Activated T-cell treated with anti-CD3 and anti-CD28 coated beads, Interleukin-2, amount 50 U/mL, for 48 hours (primary cell): ENCODE measurements around the gene STRIT1.
"Not testable (repeated sequence)": the region's sequence is repeated elsewhere in the genome, so short reads cannot be mapped to it uniquely, and the experiment has no call there.

Source experiments
- DNase-seq, 2 experiments: peaks; one replicate each; pipeline ENCODE4 v3.0.0-alpha.2; 2020

The STRIT1 gene

DNA sequence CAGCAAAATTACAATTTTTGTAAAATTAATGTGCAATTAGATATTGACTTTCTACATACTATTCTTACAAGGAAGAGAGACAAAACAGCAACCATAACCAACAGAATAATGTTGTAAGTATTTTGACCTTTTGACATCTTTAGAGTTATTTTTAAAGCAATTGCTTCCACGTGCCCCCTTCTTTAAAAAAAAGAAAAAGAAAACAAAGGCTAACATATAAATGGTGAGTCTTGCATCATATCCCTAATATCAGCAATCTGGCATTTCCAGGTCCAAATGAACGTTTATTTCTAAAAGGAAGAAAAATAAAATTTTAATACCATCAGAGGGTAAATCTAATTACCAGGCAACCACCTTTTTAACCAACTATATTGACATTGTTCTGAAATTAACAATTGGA is 19.3 kb upstream of the STRIT1 start:
- DNase-seq: no peak

- no peak for DNase-seq
Measured at GRCh38 chr3:155309581-155309980, 16.1 kb upstream of the STRIT1 start.

- no peak for DNase-seq
Measured at GRCh38 chr3:155308831-155309230, 15.3 kb upstream of the STRIT1 start.

DNA sequence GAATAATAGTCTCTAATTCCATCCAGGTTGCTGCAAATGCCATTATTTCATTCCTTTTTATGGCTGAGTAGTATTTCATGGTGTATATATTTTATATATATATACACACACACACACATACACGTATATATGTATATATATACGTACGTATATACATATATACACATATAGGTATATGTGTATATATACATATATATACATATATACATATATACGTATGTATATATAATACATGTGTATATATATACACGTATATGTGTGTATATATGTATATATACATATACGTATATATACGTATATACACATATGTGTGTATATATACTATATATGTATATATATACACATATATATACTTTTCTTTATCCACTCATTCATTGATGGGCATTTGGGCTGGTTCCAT is 13.7 kb upstream of the STRIT1 start:
- no peak for DNase-seq

DNA sequence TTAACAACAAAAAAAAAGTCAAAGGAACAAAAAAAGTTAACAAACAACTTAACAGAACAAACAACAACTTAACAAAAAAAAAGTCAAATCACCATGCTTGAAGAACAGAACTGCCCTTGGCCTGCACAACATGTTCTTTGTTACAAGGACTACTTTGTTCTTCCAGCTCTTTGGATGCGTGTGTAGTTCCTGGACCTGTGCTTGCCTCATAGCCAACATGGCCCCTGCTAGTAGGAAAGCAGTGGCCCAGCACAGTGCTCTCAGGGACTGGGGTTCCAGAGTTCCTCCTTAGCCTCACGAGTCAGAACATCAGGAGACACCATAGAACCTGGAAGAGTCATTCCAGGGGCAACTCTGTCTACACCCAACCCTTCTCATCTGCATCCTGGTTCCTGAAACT is 10.9 kb upstream of the STRIT1 start:
- no peak for DNase-seq

- DNase-seq: no peak
Measured at GRCh38 chr3:155303540-155304097, 10.1 kb upstream of the STRIT1 start.

DNA sequence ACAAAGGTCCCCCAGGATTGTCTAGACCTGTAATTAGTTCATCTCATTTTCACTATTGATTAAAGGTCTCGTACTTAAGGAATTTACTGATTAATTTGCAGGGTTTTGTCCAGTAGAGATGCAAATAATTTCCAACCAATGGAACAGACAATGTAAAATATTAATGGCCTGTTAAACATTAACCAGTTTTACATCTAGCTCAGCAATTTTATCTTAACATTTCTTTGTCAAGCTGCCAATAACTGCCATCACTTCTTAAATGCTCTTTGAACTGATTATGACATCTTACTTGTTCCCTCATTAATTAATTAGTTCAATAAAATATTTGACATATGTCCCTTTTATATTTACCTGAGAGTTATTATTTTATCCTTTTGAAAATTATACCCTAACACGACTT is 9.4 kb upstream of the STRIT1 start:
- no peak for DNase-seq

DNA sequence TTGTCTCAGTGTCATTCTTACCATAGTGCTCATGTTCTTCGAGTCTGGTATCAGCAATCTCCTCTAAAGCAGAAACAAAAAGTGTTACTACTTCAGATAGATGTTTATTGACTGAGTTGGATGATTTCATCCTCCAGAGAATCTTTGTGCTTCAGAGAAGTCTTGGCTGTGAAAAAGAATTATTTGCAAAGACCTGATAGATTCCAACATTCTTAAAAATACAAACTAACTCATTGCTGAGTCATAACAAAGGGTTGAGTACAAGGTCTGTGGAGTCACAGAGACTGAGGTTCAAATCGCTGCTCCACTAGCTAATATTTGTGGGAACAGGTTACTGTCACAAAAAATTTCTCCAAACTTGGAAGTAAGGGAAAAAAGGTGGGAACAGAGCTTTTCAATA is 9.0 kb upstream of the STRIT1 start:
- no peak for DNase-seq

- DNase-seq: no peak
Measured at GRCh38 chr3:155297100-155297499, 3.6 kb upstream of the STRIT1 start.

DNA sequence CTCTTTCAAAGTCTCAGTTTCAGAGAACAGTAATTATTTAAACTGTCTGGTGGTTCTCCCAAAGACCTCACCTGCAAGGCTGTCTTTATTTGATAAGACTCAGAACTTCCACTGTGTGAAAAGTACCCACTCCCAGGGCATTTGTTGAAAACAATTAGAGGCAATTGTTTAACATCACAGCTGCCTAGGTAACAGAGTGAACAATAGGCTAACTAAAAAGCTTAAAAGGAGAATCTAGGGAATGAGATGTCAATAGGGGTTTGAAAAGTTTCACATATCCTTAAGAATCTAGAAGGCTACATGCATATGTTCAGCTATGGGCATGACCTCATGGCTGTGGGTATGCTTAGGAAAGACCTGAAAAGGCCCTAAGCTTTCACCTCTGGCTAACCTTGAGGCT is 2.9 kb upstream of the STRIT1 start:
- no peak for DNase-seq

GRCh38 chr3:155292693-155293092 is 790 bp downstream of the STRIT1 start:
- DNase-seq: no peak

GRCh38 chr3:155292133-155292532 is 1.4 kb downstream of the STRIT1 start:
- no peak for DNase-seq

- no peak for DNase-seq
Measured at GRCh38 chr3:155286736-155287135, 6.7 kb downstream of the STRIT1 start.

DNA sequence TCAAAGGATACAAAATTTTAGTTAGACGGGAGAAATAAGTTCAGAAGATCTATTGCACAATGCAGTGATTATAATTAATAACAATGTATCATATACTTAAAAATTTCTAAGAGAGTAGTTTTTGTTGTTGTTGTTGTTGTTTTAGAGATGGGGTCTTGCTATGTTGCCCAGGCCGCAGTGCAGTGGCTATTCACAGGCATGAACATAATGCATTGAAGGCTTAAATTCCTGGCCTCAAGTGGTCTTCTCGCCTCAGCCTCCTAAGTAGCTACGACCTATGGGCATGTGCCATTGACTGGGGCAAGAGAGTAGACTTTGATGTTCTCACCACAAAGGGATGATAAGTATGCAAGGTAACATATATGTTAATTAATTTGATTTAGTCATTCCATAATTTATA is 7.5 kb downstream of the STRIT1 start:
- DNase-seq: no peak

DNA sequence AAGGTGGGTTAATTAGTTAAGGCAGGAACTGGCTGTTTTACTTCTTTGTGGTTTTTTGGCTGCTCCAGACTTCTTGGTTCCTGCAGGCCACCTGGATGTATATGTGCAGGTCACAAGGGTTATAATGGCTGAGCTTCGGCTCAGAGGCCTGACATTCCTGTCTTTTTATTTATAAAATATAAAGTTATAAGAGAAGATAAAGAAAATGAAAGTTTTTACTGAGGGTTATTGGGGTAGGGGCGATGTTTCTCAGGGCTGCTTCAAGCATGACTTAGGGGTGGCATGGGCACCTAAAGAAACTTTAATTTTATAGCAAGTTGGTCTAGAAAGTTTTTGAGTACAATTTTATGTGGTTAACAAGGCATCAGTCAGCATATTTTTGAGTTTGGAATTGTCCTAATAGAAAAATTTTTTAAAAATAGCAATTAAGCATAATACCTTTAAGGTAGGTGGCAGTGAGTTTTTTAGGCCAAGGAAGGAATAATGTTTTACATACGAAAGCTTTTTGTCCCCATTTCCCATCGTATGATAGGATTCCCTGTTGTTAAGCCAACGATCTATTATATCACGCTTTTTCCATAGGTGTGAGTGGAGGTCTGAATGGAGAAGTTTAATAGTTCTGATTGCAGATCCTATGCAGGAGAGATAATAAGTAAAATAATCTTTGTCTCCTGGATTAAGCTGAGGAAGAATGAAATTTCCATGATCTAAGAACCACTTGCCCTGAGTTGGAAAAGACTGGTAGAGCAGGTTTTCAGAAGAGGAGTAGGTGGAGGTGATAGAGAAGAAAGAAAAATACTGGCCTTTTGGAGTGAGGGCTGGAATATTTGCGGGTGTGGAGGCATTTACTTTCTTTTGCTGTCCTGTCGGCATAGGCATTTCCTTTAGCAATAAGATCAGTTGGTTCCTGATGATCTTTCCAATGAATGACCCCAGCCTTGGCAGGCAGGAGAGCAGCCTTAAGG is 10.1 kb downstream of the STRIT1 start:
- DNase-seq: no peak

DNA sequence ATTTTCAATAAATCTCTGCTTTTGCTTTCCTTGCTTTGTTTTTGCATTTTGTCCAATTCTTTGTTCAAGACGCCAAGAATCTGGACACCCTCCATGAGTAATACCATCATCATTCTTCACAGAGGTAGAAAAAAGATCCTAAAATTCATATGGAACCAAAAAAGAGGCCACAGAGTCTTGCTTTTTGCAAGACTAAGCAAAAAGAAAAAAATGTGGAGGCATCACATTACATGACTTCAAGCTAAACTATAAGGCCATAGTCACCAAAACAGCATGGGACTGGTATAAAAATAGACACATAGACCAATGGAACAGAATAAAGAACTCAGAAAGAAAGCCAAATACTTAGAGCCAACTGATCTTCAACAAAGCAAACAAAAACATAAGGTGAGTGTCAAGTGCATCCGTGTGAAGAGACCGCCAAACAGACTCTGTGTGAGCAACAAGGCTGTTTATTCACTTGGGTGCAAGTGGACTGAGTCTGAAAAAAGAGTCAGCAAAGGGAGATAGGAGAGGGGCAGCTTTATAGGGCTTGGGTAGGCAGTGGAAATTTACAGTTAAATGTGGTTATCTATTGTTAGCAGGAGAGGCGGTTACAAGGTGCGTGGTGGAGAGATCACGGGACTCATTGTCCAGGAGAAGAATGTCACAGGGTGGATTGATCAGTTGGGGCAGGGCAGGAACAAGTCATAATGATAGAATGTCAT is 10.9 kb downstream of the STRIT1 start:
- no peak for DNase-seq

DNA sequence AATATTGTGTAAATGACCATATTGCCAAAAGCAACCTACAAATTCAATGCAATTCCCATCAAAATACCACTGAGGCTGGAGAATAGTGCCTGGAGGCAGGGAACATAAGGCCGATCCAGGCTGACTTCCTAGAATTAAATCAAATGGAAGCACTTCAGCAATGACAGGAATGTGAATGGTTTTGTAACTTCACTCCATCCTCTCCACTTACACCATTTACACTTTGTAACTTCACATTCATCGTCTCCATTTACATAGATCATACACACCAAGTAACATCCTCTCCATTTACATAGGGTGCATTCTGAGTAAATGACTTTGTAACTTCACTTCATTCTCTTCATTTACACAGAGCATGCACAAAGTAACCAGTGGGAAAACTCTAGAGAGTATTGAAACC is 11.6 kb downstream of the STRIT1 start:
- DNase-seq: no peak

- DNase-seq: not testable (repeated sequence)
Measured at GRCh38 chr3:155276089-155276488, 17.4 kb downstream of the STRIT1 start.

DNA sequence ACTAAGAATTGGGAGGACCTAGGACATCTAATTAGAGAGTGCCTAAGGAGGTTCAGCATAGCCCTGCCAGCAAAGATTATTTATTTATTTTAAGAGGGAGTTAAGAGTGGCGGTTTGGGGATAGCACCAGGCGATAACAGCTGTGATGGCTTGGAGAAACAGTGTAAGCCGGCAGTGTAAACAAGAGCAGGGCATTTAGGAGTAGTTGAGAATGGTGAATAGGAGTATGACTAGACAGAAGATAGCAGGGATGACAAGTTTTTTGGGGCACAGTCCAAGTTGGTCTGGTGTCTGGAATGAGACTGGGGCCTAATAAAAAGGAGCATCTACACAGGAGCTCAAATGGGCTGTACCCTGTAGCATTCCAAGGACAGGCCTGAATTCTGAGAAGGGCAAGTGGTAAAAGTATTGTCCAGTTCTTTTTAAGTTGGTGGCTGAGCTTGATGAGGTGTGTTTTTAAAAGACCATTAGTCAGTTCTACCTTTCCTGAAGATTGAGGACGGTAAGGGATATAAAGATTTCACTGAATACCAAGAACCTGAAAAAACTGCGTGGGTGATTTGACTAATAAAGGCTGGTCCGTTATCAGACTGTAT is 18.2 kb downstream of the STRIT1 start:
- not testable (repeated sequence) for DNase-seq

DNA sequence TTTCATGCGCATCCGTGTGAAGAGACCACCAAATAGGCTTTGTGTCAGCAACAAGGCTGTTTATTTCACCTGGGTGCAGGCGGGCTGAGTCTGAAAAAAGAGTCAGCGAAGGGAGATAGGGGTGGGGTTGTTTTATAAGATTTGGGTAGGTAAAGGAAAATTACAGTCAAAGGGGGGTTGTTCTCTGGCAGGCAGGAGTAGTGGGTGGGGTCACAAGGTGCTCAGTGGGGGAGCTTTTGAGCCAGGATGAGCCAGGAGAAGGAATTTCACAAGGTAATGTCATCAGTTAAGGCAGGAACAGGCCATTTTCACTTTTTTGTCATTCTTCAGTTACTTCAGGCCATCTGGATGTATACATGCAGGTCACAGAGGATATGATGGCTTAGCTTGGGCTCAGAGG is 19.0 kb downstream of the STRIT1 start:
- not testable (repeated sequence) for DNase-seq

GRCh38 chr3:155271343-155271613 is 22.2 kb downstream of the STRIT1 start:
- no peak for DNase-seq

GRCh38 chr3:155270485-155271342 is 22.8 kb downstream of the STRIT1 start:
- no peak for DNase-seq

GRCh38 chr3:155270063-155270462 is 23.4 kb downstream of the STRIT1 start:
- DNase-seq: no peak
